ENCODE results near the gene CPN2.

The CPN2 gene

GRCh38 chr3:194396539-194396858 is 45.4 kb upstream of the CPN2 start:
- no peak for ATAC-seq
- TF ChIP-seq POU6F1 (CRISPR knock-in tag; IDR thresholded peaks at IDR 0.05; ENCODE audit: borderline replicate concordance, low read depth) (no peak), ZNF70 (CRISPR knock-in tag; IDR thresholded peaks at IDR 0.05) (no peak), ARNTL (CRISPR knock-in tag; IDR thresholded peaks at IDR 0.05; ENCODE audit: borderline replicate concordance, low read depth) (no peak), ZFP3 (CRISPR knock-in tag; IDR thresholded peaks at IDR 0.05) (no peak), TSHZ2 (CRISPR knock-in tag; IDR thresholded peaks at IDR 0.05) (no peak), ZFP30 (CRISPR knock-in tag; IDR thresholded peaks at IDR 0.05) (no peak), CREB5 (CRISPR knock-in tag; IDR thresholded peaks at IDR 0.05; ENCODE audit: low read depth) (no peak), TOX (CRISPR knock-in tag; IDR thresholded peaks at IDR 0.05; ENCODE audit: borderline replicate concordance) (no peak), PATZ1 (CRISPR knock-in tag; IDR thresholded peaks at IDR 0.05; ENCODE audit: borderline replicate concordance) (no peak), BACH2 (CRISPR knock-in tag; IDR thresholded peaks at IDR 0.05; ENCODE audit: borderline replicate concordance) (no peak), OSR1 (CRISPR knock-in tag; IDR thresholded peaks at IDR 0.05) (no peak), ISL1 (CRISPR knock-in tag; IDR thresholded peaks at IDR 0.05) (no peak), SNAI2 (CRISPR knock-in tag; IDR thresholded peaks at IDR 0.05) (no peak), ZC3H10 (CRISPR knock-in tag; IDR thresholded peaks at IDR 0.05) (no peak), CSDC2 (CRISPR knock-in tag; IDR thresholded peaks at IDR 0.05) (no peak), PPARA (CRISPR knock-in tag; IDR thresholded peaks at IDR 0.05; ENCODE audit: borderline replicate concordance) (no peak), ZNF565 (CRISPR knock-in tag; conservative IDR thresholded peaks at IDR 0.05; ENCODE audit: low read depth) (no peak), ESRRG (CRISPR knock-in tag; IDR thresholded peaks at IDR 0.05) (no peak)
- TF ChIP-seq, protein P1, sequence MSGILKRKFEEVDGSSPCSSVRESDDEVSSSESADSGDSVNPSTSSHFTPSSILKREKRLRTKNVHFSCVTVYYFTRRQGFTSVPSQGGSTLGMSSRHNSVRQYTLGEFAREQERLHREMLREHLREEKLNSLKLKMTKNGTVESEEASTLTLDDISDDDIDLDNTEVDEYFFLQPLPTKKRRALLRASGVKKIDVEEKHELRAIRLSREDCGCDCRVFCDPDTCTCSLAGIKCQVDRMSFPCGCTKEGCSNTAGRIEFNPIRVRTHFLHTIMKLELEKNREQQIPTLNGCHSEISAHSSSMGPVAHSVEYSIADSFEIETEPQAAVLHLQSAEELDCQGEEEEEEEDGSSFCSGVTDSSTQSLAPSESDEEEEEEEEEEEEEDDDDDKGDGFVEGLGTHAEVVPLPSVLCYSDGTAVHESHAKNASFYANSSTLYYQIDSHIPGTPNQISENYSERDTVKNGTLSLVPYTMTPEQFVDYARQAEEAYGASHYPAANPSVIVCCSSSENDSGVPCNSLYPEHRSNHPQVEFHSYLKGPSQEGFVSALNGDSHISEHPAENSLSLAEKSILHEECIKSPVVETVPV (CRISPR knock-in tag; IDR thresholded peaks at IDR 0.05) = no peak

- ATAC-seq = no peak
- TF ChIP-seq GLIS3 (CRISPR knock-in tag; IDR thresholded peaks at IDR 0.05) (no peak), CREB5 (CRISPR knock-in tag; IDR thresholded peaks at IDR 0.05; ENCODE audit: low read depth) (no peak), POU6F1 (CRISPR knock-in tag; IDR thresholded peaks at IDR 0.05; ENCODE audit: borderline replicate concordance, low read depth) (no peak), ESRRG (CRISPR knock-in tag; IDR thresholded peaks at IDR 0.05) (no peak), BACH2 (CRISPR knock-in tag; IDR thresholded peaks at IDR 0.05; ENCODE audit: borderline replicate concordance) (no peak), ARNTL (CRISPR knock-in tag; IDR thresholded peaks at IDR 0.05; ENCODE audit: borderline replicate concordance, low read depth) (no peak), ZNF70 (CRISPR knock-in tag; IDR thresholded peaks at IDR 0.05) (no peak), SNAI2 (CRISPR knock-in tag; IDR thresholded peaks at IDR 0.05) (no peak), ZC3H10 (CRISPR knock-in tag; IDR thresholded peaks at IDR 0.05) (no peak), TOX (CRISPR knock-in tag; IDR thresholded peaks at IDR 0.05; ENCODE audit: borderline replicate concordance) (no peak), PPARA (CRISPR knock-in tag; IDR thresholded peaks at IDR 0.05; ENCODE audit: borderline replicate concordance) (no peak), OSR1 (CRISPR knock-in tag; IDR thresholded peaks at IDR 0.05) (no peak), ZFP30 (CRISPR knock-in tag; IDR thresholded peaks at IDR 0.05) (no peak), PATZ1 (CRISPR knock-in tag; IDR thresholded peaks at IDR 0.05; ENCODE audit: borderline replicate concordance) (no peak), TCF4 (CRISPR knock-in tag; IDR thresholded peaks at IDR 0.05; ENCODE audit: borderline replicate concordance) (no peak), ISL1 (CRISPR knock-in tag; IDR thresholded peaks at IDR 0.05) (no peak)
- TF ChIP-seq, protein P1 (CRISPR knock-in tag; IDR thresholded peaks at IDR 0.05) = no peak
These were observed 44.8 kb upstream of the CPN2 start for GRCh38 chr3:194395778-194396538.
